ENCODE measurements around the gene CROCC2. TPM values are rescaled to one million over a fixed set of nuclear protein-coding genes. Genes with fewer than 3 reads are reported as not detected.

CROCC2 gene
- total and polyA plus RNA-seq, 2 of the 13 experiments (the other 11 are each of a cell fraction or from before 2014, with no cell fraction given), result not detected

GRCh38 chr2:240997141-240997855, 91.2 kb downstream of the CROCC2 start:
- peak; percentile 21 for FAIRE-seq
- CTCF ChIA-PET (ENCODE audit: low intra/inter-chr PET ratio, low total read pairs), result no interaction called here
- TF ChIP-seq RBM39 (IDR thresholded peaks at IDR 0.05; ENCODE audit: low read depth, low read length, poor library complexity, severe bottlenecking), result peak; percentile 34
- no peak for TF ChIP-seq SMYD3 (CRISPR knock-in tag; IDR thresholded peaks at IDR 0.05)
- no peak for TF ChIP-seq HCFC1 (IDR thresholded peaks at IDR 0.05; ENCODE audit: low read depth, low read length)
- TF ChIP-seq ZNF709 (CRISPR knock-in tag; IDR thresholded peaks at IDR 0.05), result 0 out of 2 replicates have a peak, but pooled peaks have one; percentile 4
- TF ChIP-seq ZSCAN30 (CRISPR knock-in tag; IDR thresholded peaks at IDR 0.05), result no peak
- no peak for TF ChIP-seq ZNF644 (CRISPR knock-in tag; IDR thresholded peaks at IDR 0.05; ENCODE audit: low read depth)
- TF ChIP-seq SKI (IDR thresholded peaks at IDR 0.05; ENCODE audit: partially characterized antibody), result no peak
- TF ChIP-seq RXRA (CRISPR knock-in tag; IDR thresholded peaks at IDR 0.05), result 0 out of 2 replicates have a peak, but pooled peaks have one; percentile 29
- TF ChIP-seq HNF4A (CRISPR knock-in tag; IDR thresholded peaks at IDR 0.05), result peak; percentile 8; the same call in 1 of the 2 replicates
- no peak for TF ChIP-seq CBX1 (IDR thresholded peaks at IDR 0.05; ENCODE audit: low read depth)
- no peak for TF ChIP-seq BHLHE40 (IDR thresholded peaks at IDR 0.05; ENCODE audit: low read length)
- no peak for TF ChIP-seq ZNF350 (CRISPR knock-in tag; IDR thresholded peaks at IDR 0.05; ENCODE audit: borderline replicate concordance, low read depth)
- peak; percentile 49 to 76; a peak in 2 of 4 replicates for TF ChIP-seq NR2F1 (CRISPR knock-in tag; IDR thresholded peaks at IDR 0.05)
- no peak for TF ChIP-seq MBD4 (IDR thresholded peaks at IDR 0.05; ENCODE audit: borderline replicate concordance, low read length)
- 0 out of 2 replicates have a peak, but pooled peaks have one; percentile 5 for TF ChIP-seq MTF2 (CRISPR knock-in tag; IDR thresholded peaks at IDR 0.05; ENCODE audit: borderline replicate concordance)
- no peak for TF ChIP-seq ZNF614 (CRISPR knock-in tag; IDR thresholded peaks at IDR 0.05; ENCODE audit: borderline replicate concordance)
- TF ChIP-seq GPBP1L1 (CRISPR knock-in tag; IDR thresholded peaks at IDR 0.05), result no peak
- TF ChIP-seq, protein P1, sequence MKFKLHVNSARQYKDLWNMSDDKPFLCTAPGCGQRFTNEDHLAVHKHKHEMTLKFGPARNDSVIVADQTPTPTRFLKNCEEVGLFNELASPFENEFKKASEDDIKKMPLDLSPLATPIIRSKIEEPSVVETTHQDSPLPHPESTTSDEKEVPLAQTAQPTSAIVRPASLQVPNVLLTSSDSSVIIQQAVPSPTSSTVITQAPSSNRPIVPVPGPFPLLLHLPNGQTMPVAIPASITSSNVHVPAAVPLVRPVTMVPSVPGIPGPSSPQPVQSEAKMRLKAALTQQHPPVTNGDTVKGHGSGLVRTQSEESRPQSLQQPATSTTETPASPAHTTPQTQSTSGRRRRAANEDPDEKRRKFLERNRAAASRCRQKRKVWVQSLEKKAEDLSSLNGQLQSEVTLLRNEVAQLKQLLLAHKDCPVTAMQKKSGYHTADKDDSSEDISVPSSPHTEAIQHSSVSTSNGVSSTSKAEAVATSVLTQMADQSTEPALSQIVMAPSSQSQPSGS (CRISPR knock-in tag; IDR thresholded peaks at IDR 0.05), result no peak
- TF ChIP-seq KDM6A (CRISPR knock-in tag; IDR thresholded peaks at IDR 0.05; ENCODE audit: low read depth), result no peak
- peak; percentile 82 for TF ChIP-seq NR2F6 (IDR thresholded peaks at IDR 0.05)
- TF ChIP-seq NR2F6 (CRISPR knock-in tag; IDR thresholded peaks at IDR 0.05), result peak; percentile 86
- no peak for TF ChIP-seq SNAPC2 (CRISPR knock-in tag; IDR thresholded peaks at IDR 0.05)
- no peak for TF ChIP-seq CHD2 (IDR thresholded peaks at IDR 0.05; ENCODE audit: low read depth, low read length)
- TF ChIP-seq ZNF564 (CRISPR knock-in tag; IDR thresholded peaks at IDR 0.05), result no peak
- peak; percentile 59; the same call in 1 of the 2 replicates for TF ChIP-seq NR2F2 (IDR thresholded peaks at IDR 0.05; ENCODE audit: borderline replicate concordance, low read depth)
- 0 out of 2 replicates have a peak, but pooled peaks have one; percentile 29 for TF ChIP-seq FOXJ3 (CRISPR knock-in tag; IDR thresholded peaks at IDR 0.05; ENCODE audit: borderline replicate concordance)

More at GRCh38 chr2:240997141-240997855, 91.2 kb downstream of the CROCC2 start:
- Histone ChIP-seq H3K27me3 (ENCODE audit: control insufficient read depth in 1 of 2, insufficient read depth in 2 of 2, low read length in 2 of 2) (peaks cover 28 to 72% of the 10 kb centered on the region in 2 experiments), H2AFZ (ENCODE audit: low read length) (no peak overlapping the region), H3K9ac (ENCODE audit: insufficient read depth, low read depth, low read length) (no peak overlapping the region), H3K9me3 (ENCODE audit: low read length) (no peaks in the 10 kb centered on the region), H3K27ac (ENCODE audit: extremely low read length, insufficient read depth, low read length) (no peak overlapping the region), H3K4me1 (ENCODE audit: insufficient read depth, low read length) (peaks cover 52% of the 10 kb centered on the region), H3K4me3 (replicated peaks in 1 of 3; ENCODE audit: insufficient read depth in 1 of 3, low read depth in 2 of 3, low read length in 3 of 3) (peak overlapping the region in 2 of 3 experiments; percentile 64 to 77; a peak in 1 of 6 replicates), H3K36me3 (replicated peaks in 1 of 2; ENCODE audit: control insufficient read depth in 1 of 2, insufficient read depth in 2 of 2, low read length in 2 of 2) (no peaks in the 10 kb centered on the region), H3K4me2 (ENCODE audit: low read depth, low read length) (peak overlapping the region; percentile 85), H3K79me2 (ENCODE audit: insufficient read depth, low read length) (no peaks in the 10 kb centered on the region), H4K20me1 (ENCODE audit: insufficient read depth, low read length) (no peaks in the 10 kb centered on the region)
- ATAC-seq (peak; percentile 5), DNase-seq (ENCODE audit: low spot score) (peak; percentile 27)
- no TSS peak for BruUV-seq (replicated peaks)
- POLR2A ChIA-PET, result no interaction called here
- intact Hi-C loops (cut with micrococcal nuclease; ENCODE audit: unreplicated experiment), result no loop called here
- 5% methylated on average over 13 of the region's 16 CpGs for WGBS (ENCODE audit: low lambda C conversion rate)
- in situ Hi-C loops (cut with HindIII; ENCODE audit: extremely low pct_ligation_motif_present, low pct_unique_long_range_greater_than_20kb), result loop anchor here (5.0 kb wide), 1 partner anchor 150 kb away; no protein-coding TSS in a partner anchor

Measured in HepG2 (cell line).